ENCODE measurements around the gene LIPN. TPM values are rescaled to one million over a fixed set of nuclear protein-coding genes. Genes with fewer than 3 reads are reported as not detected.

Gene LIPN
- polyA plus RNA-seq, 1 donor from 2014 or later = not detected

- TF ChIP-seq SMC3 (conservative IDR thresholded peaks at IDR 0.05; ENCODE audit: poor library complexity) = no peak
- no peak for TF ChIP-seq MXI1 (conservative IDR thresholded peaks at IDR 0.05; ENCODE audit: poor library complexity, severe bottlenecking)
- no peak for TF ChIP-seq EP300 (conservative IDR thresholded peaks at IDR 0.05; ENCODE audit: poor library complexity, severe bottlenecking)
- TF ChIP-seq REST (IDR thresholded peaks at IDR 0.05; ENCODE audit: borderline replicate concordance) = no peak
- TF ChIP-seq TAF1 (IDR thresholded peaks at IDR 0.05; ENCODE audit: low read depth) = no peak
- no peak for TF ChIP-seq POLR2AphosphoS5 (IDR thresholded peaks at IDR 0.05)
- no peak for TF ChIP-seq RAD21 (conservative IDR thresholded peaks at IDR 0.05)
- no peak for TF ChIP-seq CTCF (IDR thresholded peaks at IDR 0.05; ENCODE audit: poor library complexity, severe bottlenecking)
- TF ChIP-seq EZH2 (IDR thresholded peaks at IDR 0.05; ENCODE audit: borderline replicate concordance, insufficient read depth, low read length, poor library complexity, severe bottlenecking) = no peak
These were observed 28.5 kb upstream of the LIPN start for GRCh38 chr10:88731296-88731695.

GRCh38 chr10:88733215-88733614 is 26.6 kb upstream of the LIPN start:
- H3F3A ChIP-seq (ENCODE audit: insufficient read depth, low read length, poor library complexity, severe bottlenecking) = no peaks in the 10 kb centered on the region
- no peaks in the 10 kb centered on the region for H3K9me3 ChIP-seq (ENCODE audit: low read length)

More at GRCh38 chr10:88731296-88731695, 28.5 kb upstream of the LIPN start:
- no peak overlapping the region for H2AFZ ChIP-seq (ENCODE audit: low read depth, low read length)
- no peaks in the 10 kb centered on the region for H3K36me3 ChIP-seq (ENCODE audit: insufficient read depth, low read length)
- H3K4me3 ChIP-seq (ENCODE audit: low read length) = no peak overlapping the region
- no peak overlapping the region for H3K27ac ChIP-seq (ENCODE audit: low read length)
- no peaks in the 10 kb centered on the region for H3K27me3 ChIP-seq (ENCODE audit: insufficient read depth, low read depth, low read length)
- H3K9ac ChIP-seq (ENCODE audit: low read length) = no peak overlapping the region
- no peak overlapping the region for H3K4me2 ChIP-seq (ENCODE audit: low read length)
- no peaks in the 10 kb centered on the region for H3K9me3 ChIP-seq (ENCODE audit: low read length)
- no peaks in the 10 kb centered on the region for H4K20me1 ChIP-seq (ENCODE audit: insufficient read depth)
- no peaks in the 10 kb centered on the region for H3K79me2 ChIP-seq (replicated peaks; ENCODE audit: insufficient read depth, low read length)
- H3F3A ChIP-seq (ENCODE audit: insufficient read depth, low read length, poor library complexity, severe bottlenecking) = no peaks in the 10 kb centered on the region
- H3K9me2 ChIP-seq (ENCODE audit: insufficient read depth, low read length) = no peaks in the 10 kb centered on the region

More at GRCh38 chr10:88733215-88733614, 26.6 kb upstream of the LIPN start:
- H3K4me3 ChIP-seq (ENCODE audit: low read length) = no peak overlapping the region
- no peaks in the 10 kb centered on the region for H4K20me1 ChIP-seq (ENCODE audit: insufficient read depth)
- no peak overlapping the region for H3K4me2 ChIP-seq (ENCODE audit: low read length)
- TF ChIP-seq MXI1 (conservative IDR thresholded peaks at IDR 0.05; ENCODE audit: poor library complexity, severe bottlenecking) (no peak), EP300 (conservative IDR thresholded peaks at IDR 0.05; ENCODE audit: poor library complexity, severe bottlenecking) (no peak), REST (IDR thresholded peaks at IDR 0.05; ENCODE audit: borderline replicate concordance) (no peak), RAD21 (conservative IDR thresholded peaks at IDR 0.05) (no peak), POLR2AphosphoS5 (IDR thresholded peaks at IDR 0.05) (no peak), TAF1 (IDR thresholded peaks at IDR 0.05; ENCODE audit: low read depth) (no peak), EZH2 (IDR thresholded peaks at IDR 0.05; ENCODE audit: borderline replicate concordance, insufficient read depth, low read length, poor library complexity, severe bottlenecking) (no peak), SMC3 (conservative IDR thresholded peaks at IDR 0.05; ENCODE audit: poor library complexity) (no peak), CTCF (IDR thresholded peaks at IDR 0.05; ENCODE audit: poor library complexity, severe bottlenecking) (no peak)
- no peak overlapping the region for H2AFZ ChIP-seq (ENCODE audit: low read depth, low read length)
- H3K27ac ChIP-seq (ENCODE audit: low read length) = no peak overlapping the region
- H3K79me2 ChIP-seq (replicated peaks; ENCODE audit: insufficient read depth, low read length) = no peaks in the 10 kb centered on the region
- no peaks in the 10 kb centered on the region for H3K36me3 ChIP-seq (ENCODE audit: insufficient read depth, low read length)
- H3K9me2 ChIP-seq (ENCODE audit: insufficient read depth, low read length) = no peaks in the 10 kb centered on the region
- H3K9ac ChIP-seq (ENCODE audit: low read length) = no peak overlapping the region
- no peaks in the 10 kb centered on the region for H3K27me3 ChIP-seq (ENCODE audit: insufficient read depth, low read depth, low read length)

Measured in neural cell (in vitro differentiated cells).